ENCODE results near the gene CUTA. TPM values are rescaled to one million over a fixed set of nuclear protein-coding genes. Genes with fewer than 3 reads are reported as not detected.
A peak's percentile ranks its signal among the peaks of the same experiment; 100 is the strongest.

The CUTA gene
- total RNA-seq, 1 donor from 2014 or later = 153 TPM

GRCh38 chr6:33419580-33420490 is 1.9 kb upstream of the CUTA start, which contains the start of gene SYNGAP1:
SYNGAP1 (plus strand) TSS chr6:33420065; CDS start chr6:33420265, 200 bp downstream.
- intact Hi-C loops (cut with DNase I) = no loop called here
- no peaks in the 10 kb centered on the region for H3K27me3 ChIP-seq (ENCODE audit: low read depth)

GRCh38 chr6:33418690-33419291 is 884 bp upstream of the CUTA start:
- no peak for DNase-seq
- intact Hi-C loops (cut with DNase I) = no loop called here
- TF ChIP-seq CTCF (IDR thresholded peaks at IDR 0.05) = no peak

More at GRCh38 chr6:33419580-33420490, 1.9 kb upstream of the CUTA start, which contains the start of gene SYNGAP1:
- Histone ChIP-seq H3K4me1 (peaks cover 46% of the 10 kb centered on the region), H3K9me3 (no peaks in the 10 kb centered on the region), H3K36me3 (peaks cover 18% of the 10 kb centered on the region), H3K27ac (peak within 1 kb of the TSS; percentile 94), H3K4me3 (peak within 1 kb of the TSS; percentile 85)
- no peak for TF ChIP-seq CTCF (IDR thresholded peaks at IDR 0.05)
- ATAC-seq (no peak), DNase-seq (no peak)

GRCh38 chr6:33417128-33417902 is 592 bp downstream of the CUTA start:
- H3K27me3 ChIP-seq (ENCODE audit: low read depth) = no peaks in the 10 kb centered on the region
- no peak for DNase-seq
- peaks cover 51% of the 10 kb centered on the region for H3K4me1 ChIP-seq
- TF ChIP-seq CTCF (IDR thresholded peaks at IDR 0.05) = no peak
- peak overlapping the region; percentile 94 for H3K27ac ChIP-seq
- no peaks in the 10 kb centered on the region for H3K9me3 ChIP-seq
- H3K36me3 ChIP-seq = peaks cover 44% of the 10 kb centered on the region
- peak in 1 of 2 donors; percentile 9 for ATAC-seq
- H3K4me3 ChIP-seq = peak overlapping the region; percentile 85
- intact Hi-C loops (cut with DNase I) = no loop called here

More at GRCh38 chr6:33418690-33419291, 884 bp upstream of the CUTA start:
- Histone ChIP-seq H3K4me1 (peaks cover 38% of the 10 kb centered on the region), H3K27me3 (ENCODE audit: low read depth) (no peaks in the 10 kb centered on the region), H3K36me3 (peaks cover 29% of the 10 kb centered on the region), H3K27ac (peak overlapping the region; percentile 94), H3K9me3 (no peaks in the 10 kb centered on the region), H3K4me3 (peak overlapping the region; percentile 85)
- no peak for ATAC-seq

- Histone ChIP-seq H3K4me3 (peak overlapping the region; percentile 85), H3K27me3 (ENCODE audit: low read depth) (no peaks in the 10 kb centered on the region), H3K9me3 (no peaks in the 10 kb centered on the region), H3K27ac (no peak overlapping the region), H3K36me3 (peaks cover 46% of the 10 kb centered on the region), H3K4me1 (peaks cover 58% of the 10 kb centered on the region)
- intact Hi-C loops (cut with DNase I) = no loop called here
- DNase-seq (no peak), ATAC-seq (no peak)
- no peak for TF ChIP-seq CTCF (IDR thresholded peaks at IDR 0.05)
Measured at GRCh38 chr6:33416386-33417127, 1.4 kb downstream of the CUTA start.

Measured in lower lobe of right lung (tissue), 2 donors.